HK-2 (cell line): Measurements from ENCODE around the gene HOXC11.

Source experiments
- DNase-seq: peaks from one replicate; pipeline ENCODE4 v3.0.0-alpha.2; 2018; ENCODE audit not compliant: unreplicated experiment

HOXC11 gene

DNA sequence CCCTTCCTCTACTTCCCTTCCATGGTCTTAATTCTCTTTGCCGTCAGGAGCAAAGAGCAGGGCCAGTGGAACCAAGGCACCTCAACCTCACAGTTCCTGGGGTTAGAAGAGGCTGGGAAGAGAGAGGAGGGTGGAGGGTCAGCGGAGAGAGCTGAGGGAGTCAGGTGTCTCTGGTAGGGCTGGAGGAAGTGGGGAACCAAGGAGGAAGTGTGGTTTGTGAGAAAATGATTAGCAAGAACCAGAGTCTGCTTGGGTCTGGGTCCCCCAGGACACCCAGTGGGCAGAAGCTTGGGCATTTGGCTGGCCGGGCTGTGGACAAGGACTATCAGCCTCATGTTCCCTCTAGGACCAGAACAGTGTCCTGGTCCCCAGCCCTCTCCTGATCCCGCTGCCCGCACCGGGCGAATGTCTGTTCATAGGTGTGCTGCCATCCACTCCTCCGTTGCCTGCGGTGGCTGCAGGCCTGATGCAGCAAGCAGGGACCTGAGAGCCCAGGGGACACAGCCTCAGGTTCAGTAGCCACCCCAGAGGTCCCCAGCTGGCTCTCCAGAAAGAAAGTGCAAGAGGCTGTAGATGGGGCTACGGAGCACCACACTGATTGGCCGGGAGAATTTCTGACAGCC is 15.9 kb upstream of the HOXC11 start:
- no peak for DNase-seq

DNA sequence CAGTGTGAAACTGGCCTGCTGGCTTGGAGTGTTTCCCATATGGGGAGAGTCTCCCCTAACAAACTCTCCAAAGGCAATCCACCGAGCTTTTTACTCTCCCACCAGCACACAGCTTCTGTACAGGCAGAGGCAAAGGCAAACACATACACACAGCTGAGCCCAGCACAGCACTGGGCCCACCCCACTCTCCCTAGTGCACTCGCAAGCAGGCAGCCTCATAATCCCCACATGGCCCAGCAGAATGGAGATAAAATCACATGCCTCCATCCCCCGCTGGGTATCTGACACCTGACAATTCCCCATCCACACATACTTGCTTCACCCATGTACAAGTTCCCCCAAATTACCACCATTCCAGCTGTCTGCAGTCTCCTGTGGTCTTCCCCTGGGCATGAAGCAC is 14.8 kb upstream of the HOXC11 start:
- DNase-seq, result no peak

DNA sequence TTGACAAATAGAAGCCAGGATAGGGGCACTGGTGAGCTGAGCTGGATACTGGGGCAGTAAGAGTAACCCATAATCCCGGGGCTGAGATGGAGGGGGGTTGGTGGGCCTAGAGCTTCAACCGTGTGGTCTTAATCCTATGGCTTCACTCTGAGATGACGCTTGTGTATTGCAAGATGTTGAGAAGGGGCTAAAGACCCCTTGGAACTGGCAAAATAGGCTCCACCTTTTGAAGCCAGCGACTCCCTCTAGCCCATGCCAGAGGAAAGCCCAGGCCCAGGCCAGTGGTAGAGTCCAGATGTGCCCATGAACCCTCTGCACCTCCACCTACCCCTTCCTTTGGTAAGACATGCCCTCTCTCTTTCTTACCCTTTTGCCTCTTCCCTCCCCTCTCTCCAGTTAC is 13.6 kb upstream of the HOXC11 start:
- DNase-seq, result no peak

DNA sequence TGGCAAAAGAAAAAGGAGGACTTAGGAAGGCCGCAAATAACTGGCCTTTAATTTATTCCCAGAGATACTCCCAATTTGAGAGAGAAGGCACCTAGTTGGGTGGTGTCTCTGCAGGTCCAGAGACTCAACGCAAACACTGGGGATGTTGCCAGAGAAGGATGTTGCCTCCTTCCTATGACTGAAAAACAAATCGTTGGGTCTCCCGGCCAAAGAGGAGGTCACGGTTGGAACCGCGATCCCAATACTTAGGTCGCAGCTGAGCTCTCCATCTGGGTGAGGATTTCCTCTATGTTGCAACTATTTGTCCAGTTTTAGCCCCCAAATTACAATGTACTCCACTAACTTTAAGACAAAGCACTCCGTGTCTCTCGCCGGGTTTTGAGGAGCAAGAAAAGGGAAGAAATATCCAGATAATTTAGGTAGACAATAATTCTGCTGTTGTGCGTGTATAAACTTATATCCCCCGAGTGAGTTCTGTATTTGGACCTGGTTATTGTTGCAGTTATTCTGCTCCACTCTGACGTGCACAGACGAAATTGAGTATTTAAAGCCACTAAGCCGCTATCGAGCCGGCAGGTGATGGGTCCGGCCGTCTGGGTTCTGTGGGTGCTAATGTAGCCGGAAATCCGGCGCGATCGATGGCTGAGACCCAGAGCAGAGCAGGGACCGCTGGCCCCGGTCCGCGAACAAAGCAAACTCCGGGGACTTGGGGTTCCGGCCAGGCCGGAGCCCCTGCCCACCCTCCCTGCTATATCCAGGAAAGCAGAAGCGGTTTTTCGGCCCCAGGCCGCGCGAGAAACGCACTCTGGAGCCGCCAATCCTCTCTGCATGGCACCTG is 12.5 kb upstream of the HOXC11 start:
- no peak for DNase-seq

DNA sequence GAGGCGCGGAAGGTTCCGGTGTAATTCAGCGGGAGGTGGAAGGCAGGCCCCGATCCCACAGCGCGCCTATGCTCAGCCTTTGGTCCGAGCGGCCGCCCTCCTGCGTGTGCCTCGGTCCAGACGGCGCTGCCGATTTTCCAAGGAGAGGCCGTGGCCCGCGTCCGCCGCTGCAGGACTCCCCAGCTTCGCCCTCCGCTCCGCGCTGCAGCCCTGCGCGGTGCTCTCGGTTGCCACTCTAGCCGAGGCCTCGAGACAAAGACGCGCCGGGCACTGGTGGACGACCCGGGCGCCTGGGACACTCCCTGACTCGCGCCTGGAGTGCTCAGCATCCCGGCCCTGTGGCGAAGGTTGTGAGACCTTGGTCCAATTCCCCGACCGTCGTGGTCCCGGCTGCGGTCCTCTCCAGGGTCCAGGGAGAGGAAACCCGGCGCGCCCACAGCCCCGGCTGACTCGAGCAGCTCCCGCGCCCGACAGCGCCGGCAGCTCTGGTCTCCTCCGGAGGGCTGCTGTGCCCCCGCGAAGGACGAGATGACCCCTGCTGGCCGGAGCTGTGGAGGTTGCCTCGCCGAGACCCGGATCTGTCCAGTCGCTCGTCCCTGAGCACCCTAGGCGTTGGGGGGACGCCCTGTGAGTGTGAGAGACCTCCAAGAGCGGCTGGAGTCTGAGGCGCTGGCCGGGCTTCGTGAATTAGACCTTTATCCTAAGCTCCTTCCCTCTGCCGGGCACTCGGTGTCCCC is 11.7 kb upstream of the HOXC11 start:
- DNase-seq, result no peak

DNA sequence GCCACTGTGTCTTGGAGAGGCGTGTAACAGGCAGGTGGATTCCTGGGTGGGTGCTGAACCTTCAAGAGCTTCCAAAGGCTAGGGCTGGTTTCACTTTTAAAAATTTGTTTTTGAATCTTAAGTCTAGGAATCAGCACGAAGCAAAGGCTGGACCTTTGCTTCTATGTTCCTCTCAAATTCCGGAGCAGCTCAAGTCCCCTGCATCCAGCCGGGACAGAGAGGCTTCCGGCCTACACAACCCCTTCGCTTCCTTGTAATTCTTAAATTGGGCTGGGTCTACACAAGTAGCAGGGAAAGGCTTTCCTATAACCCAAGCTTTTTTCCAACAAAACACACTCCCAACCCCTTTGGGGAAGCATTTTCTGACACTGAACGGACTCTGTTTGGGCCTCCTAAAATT is 9.9 kb upstream of the HOXC11 start:
- no peak for DNase-seq

DNA sequence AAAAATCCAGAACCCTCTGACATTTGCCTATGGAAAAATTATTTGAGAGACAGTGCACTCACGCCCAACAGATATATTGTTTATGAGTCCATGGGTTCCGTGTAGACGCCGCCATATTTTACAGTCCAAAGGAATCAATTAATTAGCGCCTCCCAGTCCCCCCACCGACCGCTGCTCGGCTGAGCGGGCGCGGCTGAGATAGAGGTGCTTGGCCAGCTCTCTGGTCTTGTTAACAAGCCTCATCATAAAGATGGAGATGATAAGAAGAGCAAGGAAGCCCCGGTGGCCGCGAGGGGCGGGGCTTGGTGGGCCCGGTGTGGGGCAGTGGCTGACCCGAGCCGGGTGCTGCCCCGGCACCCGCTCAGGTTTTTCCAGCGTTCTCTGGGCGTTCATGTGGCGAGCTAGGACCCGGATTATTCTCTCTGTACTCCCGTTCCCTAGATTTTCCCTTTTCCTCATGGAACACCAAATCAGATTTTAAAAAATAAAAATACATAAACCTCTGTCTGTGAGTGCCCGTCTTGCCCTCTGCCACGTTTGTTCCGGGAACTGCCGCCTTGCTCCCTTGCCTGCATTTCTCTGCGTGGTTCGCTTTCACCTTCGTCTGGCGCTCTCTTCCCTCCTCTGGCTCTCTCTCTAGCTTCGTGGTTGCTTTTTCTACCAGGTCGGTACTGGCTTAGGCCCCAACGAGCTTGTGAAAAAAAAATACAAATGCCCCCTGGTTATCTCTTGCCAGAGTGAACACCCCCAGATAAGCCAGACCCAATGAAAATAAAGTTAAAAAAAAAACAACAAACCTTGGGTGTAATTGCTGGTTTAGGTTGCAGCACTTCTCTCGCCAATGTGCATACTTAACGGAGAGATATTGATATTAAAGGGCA is 9.3 kb upstream of the HOXC11 start:
- DNase-seq, result no peak

DNA sequence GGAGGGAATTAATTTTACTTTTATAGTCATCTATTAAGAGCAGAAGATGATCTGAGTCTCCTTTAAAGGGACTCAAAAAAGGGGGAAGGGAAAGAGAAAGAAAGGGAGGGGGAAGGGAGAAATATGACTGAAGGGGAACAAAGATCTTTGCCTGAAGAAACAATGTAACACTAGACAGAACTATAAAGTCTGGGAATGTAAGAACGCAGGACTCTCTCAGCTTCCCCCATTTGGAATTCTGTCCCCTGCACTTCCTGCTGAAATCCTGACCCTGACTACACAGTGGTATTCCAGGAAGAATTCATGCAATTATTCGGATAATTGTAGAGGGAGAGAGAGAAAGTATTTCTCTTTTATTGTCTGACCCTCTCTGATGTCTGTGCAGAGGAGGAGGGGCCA is 8.6 kb upstream of the HOXC11 start:
- no peak for DNase-seq

DNA sequence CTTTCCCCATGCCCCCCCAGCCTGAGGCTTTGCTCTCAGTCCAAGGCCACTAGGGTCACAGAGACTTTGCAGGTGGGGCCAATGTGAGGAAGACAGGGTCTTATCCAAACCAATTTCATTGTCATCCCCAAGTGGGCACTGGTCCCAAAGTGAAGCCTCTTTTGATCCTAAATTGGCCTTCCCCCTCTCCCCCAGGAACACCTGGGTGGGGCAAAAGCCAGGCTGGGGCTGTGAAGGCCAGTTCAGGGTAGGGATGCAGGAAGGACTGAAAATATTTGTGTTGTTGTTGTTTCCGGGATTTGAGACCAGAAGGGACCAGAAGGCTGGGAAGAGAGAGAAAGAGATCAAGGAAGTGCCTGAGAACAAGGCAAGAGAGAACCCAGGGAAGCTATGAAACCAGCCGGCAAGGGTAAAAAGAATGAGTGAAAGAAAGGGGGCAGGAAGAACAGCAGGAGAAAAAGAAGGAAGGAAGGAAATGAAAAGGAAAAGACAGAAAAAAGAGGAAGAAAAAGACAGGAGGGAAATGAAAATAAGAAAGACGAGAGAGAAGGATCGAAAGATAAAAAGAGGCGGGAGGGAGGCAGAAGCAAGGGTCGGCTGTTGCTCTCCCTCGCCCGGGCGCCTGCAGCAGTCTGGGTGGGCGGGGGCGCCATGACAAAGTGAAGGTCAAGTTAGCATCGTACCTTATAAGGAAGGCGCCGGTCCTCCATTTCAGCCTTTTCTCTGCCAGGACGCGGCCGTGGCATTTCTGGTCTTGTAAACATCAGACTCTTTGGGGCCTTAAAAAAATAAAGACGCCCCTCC is 7.4 kb upstream of the HOXC11 start:
- DNase-seq, result no peak

DNA sequence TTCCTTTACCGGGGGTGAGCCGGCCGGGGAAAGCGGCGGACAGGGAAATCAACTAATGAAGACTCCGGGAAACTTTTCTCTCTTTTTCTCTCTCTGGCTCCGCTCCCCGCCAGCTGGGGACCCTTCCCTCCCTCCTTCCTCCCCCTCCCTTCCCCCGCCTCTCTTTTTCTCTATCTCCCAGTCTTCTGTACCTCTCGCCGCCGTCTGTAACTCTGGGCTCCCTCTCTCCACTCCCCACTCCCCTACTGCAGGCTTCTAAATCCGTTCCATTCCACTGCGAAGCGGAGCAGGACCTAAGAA is 6.9 kb upstream of the HOXC11 start:
- DNase-seq, result no peak

DNA sequence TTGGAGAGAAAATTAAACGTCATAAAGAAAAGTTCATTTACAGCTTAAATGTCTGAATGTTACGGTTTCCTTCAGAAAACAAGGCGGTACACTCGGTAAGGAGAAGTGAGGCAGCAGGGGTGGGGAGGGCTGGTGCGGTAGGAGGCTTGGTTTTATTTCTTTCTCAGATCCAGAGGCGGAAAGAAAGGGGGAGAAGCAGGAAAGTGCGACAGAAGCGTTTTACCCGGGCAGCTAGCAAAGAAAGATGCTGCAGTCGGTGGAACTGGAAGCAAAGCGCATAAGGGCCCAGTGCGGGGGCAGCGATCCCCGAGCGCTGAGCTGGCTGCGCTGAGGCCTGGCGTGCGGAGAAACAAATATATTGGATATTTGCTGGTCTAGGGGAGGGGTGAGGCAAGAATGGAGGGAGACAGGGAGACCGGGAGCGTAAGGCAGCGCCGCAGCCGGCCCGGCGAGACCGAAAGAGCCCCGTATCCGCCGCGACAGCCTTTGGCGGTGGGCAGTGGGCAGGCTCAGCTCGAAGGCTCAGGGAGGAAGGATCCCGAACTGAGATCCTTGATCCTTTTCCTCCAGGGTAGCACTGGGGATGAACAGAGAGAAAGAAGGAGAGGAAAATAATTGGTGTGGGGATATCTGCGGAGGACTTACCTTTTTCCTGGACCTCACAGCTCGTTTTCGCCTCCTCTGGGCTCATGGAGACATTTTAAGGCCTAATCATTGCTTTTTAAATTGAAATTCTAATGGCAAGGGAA is 6.4 kb upstream of the HOXC11 start:
- no peak for DNase-seq

DNA sequence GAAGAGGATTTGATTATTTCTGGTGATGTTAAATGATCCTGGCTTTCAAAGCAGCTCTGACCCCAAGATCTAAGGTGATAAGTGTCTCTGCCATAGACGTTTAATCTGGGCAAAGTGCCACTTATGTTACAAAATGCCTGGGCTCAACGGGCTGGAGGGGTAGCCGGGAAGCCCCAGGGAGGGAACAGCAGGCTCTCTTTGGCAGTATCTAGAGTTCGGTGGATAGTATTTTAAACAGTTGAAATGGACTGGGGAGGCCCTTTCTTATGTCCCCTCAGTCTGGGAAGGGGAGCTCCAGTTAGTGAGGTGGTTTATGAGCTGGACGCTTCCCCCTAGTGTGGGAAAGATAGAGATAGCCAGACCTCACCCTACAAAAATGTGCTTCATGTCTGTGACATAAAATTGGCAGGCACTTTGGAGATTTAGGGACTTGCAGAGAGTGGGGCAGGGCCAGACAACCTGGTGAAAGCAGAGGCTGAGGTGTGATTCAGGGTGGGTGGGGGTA is 5.5 kb upstream of the HOXC11 start:
- DNase-seq, result no peak

DNA sequence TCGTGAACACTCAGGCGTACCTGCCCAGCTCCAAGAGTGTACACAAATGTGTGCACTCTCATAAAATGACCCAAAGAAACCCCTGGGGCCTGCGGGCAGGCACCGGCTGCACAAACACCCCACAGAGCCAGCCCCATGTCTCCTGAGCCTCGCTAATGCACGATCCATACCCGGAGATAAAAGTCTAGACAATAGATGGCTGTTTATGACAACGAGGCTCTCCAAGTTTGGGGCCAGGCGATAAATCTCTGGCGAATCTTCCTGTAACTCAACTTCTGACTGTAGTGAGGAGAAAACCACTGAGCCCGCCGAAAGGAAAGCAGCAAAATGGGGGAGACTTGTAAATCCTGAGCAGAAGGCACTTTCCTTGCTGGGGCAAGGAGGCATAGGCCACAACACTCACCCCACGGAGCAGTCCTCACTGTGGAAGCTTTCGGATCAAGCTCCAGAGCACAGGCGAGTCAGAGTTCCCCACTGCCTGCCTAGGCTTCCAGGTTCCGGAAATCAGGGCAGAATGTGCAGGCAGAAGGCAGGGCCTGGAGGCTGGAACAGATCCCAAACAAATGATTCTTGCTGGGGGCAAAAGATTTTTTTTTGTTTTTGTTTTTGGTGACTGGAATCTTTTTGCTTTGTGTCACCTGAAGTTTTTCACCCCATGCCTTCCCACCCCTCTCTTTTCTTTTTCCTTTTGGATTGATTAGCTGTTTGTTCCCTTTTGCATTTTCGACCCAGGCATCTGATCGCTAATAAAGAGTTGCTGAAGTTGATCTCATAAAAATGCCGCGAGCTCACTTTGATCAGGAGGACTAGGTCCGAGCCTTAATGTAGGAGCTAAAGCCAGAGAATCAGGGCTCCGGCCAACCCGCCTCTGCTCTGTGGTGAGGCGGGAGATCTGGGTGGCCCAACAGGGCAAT is 4.5 kb upstream of the HOXC11 start:
- DNase-seq, result no peak

DNA sequence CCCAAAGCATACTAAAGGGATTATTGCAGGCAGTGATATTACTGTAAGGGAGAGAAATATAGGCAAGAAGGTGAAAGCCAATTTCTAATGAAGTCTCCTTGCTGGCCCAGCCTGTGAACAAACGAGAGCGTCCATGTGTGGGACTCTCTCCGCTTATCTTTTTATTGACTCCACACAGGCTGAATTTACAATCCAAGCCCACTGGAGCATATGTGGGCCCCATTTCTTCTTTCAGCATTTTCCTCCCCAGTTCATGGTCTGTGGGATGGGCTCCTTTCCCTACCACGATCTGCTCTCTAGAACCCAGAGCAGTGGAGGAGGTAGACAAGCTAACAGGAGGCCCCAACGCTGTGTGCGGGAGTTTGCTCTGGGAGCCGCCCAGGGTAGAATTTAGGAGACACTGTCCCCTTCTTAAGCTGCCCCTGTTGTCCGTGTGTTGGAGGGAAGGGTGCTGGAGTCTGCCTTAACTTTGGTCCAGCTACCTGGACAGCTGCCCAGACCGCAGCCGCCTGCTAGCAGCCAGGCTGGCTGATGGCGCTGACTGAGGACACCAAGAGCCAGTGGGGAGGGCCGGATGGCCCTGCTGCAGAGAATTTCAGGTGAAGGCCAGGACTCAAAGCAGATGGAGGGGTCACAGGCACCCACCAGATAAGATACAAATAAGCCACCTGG is 3.2 kb upstream of the HOXC11 start:
- no peak for DNase-seq

DNA sequence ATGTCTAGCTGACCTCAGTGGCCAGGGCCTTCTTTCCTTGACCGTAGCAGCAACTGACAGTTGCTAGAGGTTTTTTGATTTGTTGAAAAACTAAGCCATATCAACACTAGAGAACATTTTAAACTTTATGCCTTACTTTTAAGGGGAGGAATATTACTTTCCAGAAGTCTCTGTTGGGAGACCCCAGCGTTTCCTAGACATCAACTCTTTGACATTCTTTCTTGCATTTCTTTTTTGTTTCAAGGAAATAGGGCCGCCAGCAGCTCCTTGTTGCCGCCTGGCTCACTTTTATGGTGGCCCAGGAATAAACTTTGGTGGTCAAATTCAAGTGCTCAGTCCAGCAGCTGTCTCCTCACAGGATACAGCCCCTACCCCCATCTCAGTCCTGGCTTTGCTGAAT is 2.5 kb upstream of the HOXC11 start:
- no peak for DNase-seq

DNA sequence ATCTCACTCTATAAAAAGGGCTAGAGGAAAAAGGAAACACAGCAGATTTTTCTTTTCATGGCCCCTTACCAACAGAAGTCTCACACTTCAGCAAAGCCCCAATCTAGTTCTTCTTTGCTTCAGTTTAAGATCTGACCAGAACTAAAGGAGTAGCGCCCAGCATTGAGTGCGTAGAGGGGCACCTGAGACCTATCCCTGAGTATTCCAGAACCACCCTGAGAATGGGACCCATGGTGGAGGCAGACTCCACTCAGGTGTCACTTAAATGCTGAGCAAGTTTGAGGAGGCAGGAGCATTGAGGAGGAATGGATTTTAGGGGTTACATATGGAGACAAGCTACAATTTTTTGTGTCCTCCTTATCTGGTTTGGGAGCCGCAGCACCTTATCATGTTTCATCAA is 1.8 kb upstream of the HOXC11 start:
- DNase-seq, result no peak

DNA sequence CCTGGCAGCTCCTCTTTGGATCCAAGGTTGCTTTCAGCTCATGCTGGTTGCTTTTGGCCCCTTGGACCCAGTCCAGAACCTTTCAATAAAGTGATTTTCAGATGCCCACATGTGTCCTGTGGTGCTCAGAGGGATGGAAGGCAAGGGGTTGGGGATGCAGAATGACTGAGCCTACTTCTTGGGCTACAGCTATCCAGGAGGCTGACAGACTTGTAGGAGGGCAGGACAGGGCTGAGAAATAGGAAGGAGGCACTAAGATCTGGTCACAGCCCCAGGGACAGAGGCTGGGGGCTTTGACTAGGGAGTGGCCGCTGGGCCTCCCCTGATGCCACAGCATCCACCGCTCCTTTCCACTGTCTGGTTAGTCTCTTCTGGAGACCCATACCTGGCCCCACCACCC is 1.2 kb upstream of the HOXC11 start:
- DNase-seq, result no peak

DNA sequence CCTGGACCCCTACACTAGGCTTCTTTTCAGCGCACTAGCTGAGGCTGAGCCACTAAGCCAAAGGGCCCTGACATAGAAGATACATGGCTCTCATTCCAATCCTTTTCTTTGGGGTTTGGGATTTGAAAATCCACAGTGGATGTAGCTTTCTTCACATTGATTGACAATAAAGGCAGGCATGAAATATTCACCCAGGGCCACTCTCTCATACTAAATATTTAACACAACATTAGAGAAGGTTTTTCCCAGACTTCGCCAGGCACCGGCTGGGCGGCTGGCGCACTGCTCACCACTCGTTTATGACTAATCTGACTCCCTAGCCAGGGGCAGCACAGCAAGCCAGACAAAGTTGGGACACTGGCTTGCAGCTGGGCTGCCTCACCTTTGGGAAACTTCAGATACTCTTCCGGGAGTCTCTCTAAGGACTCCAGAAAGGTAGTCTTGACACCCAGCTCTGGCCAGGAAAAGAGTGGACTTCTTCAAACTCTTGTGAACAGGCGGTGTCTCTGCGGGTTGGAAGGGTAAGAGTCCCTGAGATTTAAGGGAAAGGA is 699 bp upstream of the HOXC11 start:
- no peak for DNase-seq
